Activated T-helper 1 cell treated with Interleukin-2 at 50 U/mL for 16 hours (primary cell): Measurements from ENCODE around the gene PRXL2A.
"Not testable (repeated sequence)": the region's sequence is repeated elsewhere in the genome, so short reads cannot be mapped to it uniquely, and the experiment has no call there.

Experiments used
- DNase-seq: peaks from one replicate; pipeline ENCODE4 v3.0.0-alpha.2; 2020; ENCODE audit warnings: low read depth

PRXL2A gene

DNA sequence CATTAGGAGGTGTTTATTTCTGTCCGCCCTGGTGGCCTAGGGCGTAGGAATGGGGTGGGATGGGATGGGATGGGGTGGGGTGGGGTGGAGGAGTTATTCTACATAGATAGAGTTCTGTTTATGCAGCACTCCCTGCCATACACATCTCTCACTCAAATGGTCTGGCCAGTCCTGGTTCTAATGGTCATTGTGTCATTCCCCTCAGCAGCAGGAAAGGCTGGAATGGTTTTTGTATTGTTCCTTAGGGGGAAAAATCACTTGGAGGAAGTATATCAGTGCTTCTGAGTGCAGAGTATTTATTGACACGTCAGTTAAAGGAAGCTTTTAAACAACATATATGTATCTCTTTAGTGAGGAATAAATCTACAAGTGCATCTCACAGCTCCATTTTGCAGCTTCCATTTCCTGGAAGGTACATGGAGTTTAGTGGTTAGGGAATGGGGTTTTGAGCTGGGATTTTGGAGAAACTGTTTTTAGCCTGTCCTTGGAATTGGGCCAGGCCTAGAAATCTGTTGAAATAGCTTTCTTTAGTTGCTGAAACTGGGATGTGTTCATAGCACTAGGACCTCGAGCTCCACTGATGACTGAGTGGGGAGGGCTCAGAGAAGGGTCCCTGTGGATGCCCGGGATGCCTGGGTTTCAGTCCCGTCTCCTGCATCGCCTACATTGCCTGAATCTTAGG is 54.1 kb downstream of the PRXL2A start:
- DNase-seq: no peak

DNA sequence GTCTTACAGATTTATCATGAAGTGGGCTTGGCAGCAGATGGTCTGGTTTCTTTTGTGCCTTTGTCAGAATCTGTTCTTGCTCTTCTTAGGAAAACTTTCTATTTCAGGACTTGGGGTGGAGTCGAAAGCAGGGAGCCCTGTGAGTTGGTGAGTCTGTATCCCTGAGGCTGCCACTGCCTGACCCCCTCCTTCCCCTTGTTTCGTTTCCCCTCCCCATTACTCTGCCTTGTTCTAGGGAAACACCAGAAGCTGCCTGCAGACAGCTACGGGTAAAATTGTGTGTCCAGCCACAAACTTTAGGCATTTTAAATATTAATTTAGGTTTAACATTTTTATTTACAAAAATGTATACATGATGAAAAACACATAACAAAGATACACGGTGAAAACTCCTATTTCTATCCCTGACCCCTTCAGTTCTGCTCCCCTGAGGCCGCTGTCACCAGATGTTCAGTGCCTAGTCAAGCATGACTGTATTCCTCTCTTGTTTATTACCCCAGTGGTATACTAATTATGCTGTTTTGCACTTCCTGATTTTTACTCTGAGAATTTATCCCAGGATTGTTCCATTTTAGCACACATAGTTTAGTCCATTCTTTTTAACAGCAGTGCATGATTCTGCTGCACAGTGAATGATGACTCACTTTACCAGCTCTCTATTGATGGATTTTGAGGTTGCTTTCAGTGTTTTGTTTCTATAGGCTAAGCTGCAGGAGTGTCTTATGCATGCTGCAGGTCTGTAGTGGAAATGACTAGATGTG is 54.8 kb downstream of the PRXL2A start:
- no peak for DNase-seq

DNA sequence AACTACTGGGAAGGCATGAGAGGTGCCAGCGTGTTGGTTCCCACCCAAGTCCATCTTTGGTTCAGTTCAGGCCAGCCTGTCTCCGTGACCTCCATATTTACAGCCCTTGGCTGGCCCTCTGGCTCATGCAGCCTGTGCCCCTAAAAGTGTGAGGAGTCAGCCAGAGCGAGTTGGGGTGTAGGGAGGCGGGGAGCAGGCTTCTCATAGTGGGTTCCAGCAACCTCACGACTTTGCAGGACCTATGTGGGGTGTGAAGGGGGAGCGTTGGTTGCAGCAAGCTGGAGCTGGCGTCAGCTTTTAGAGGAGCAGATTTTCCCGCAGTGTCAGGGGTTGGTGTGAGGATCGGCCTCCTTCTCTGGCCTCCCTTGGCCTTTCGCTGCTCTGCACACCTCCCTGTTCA is 55.5 kb downstream of the PRXL2A start:
- no peak for DNase-seq

GRCh38 chr10:80464557-80465450 is 56.5 kb downstream of the PRXL2A start:
- DNase-seq: no peak

GRCh38 chr10:80465451-80465835 is 57.1 kb downstream of the PRXL2A start:
- DNase-seq: no peak

DNA sequence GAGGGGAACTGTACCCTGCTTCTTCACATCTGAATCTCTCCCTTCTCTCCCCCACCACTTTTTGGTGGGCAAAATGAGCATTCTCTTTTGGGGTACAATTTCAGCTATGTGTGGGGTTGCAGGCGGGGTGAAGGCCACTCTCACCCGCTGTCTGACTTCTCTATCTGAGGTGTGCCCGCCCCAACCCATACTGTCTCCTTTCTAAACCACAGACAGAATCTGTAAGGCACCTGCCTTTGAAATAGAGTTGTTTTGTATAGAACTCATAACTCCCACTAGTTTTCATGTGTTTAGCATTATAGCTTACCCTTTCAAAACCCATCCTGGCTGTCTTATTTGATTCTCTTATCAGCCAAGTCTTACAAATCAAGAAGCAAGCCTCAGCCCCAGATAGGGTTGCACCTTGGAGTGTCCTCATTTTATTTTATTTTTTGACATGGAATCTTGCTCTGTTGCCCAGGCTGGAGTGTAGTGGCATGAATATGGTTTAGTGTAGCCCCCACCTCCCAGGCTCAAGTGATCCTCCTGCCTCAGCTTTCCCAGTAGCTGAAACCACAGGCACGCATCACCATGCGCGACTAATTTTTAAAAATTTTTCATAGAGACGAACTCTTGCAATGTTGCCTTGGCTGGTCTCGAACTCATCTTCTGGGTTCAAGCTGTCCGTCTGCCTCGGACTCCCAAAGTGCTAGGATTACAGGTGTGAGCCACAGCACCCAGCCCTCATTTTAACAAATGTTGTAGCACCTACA is 57.7 kb downstream of the PRXL2A start:
- peak; percentile 41 for DNase-seq

GRCh38 chr10:80466724-80467326 is 58.5 kb downstream of the PRXL2A start:
- no peak for DNase-seq

- peak; percentile 55 for DNase-seq
Observed at GRCh38 chr10:80468002-80468401, 59.7 kb downstream of the PRXL2A start.

DNA sequence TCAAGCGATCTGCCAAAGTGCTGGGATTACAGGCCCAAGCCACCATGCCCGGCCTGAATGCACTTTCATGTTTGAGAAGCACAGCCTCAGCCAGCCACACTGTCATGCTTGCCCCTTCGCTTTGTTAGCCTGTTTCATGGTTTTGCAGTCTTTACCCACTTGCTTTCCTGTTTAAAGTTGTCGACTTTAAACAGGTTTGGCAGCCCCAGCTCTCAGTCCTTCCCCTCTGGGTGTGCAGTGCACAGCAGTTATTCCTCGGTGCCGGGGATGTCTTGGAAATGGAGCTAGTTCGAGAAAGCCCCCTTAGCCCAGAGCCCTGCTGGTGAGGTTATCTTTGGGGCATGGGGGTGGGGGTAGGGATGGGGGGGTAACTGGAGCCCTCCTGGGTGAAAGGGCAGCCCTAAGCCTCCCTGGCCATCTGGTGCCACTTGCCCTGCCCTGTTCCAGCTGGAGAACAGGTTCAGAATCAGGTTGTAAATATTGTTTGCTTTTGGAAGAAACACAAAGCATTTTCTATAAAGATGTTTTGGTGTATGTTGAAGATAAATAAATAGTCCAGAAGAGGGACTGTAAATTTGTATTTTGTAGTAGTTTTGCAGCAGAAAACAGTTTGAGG is 60.6 kb downstream of the PRXL2A start:
- no peak for DNase-seq

GRCh38 chr10:80470266-80470665 is 61.9 kb downstream of the PRXL2A start:
- no peak for DNase-seq

GRCh38 chr10:80471001-80471400 is 62.6 kb downstream of the PRXL2A start:
- DNase-seq: no peak

GRCh38 chr10:80471715-80472233 is 63.4 kb downstream of the PRXL2A start:
- DNase-seq: no peak

DNA sequence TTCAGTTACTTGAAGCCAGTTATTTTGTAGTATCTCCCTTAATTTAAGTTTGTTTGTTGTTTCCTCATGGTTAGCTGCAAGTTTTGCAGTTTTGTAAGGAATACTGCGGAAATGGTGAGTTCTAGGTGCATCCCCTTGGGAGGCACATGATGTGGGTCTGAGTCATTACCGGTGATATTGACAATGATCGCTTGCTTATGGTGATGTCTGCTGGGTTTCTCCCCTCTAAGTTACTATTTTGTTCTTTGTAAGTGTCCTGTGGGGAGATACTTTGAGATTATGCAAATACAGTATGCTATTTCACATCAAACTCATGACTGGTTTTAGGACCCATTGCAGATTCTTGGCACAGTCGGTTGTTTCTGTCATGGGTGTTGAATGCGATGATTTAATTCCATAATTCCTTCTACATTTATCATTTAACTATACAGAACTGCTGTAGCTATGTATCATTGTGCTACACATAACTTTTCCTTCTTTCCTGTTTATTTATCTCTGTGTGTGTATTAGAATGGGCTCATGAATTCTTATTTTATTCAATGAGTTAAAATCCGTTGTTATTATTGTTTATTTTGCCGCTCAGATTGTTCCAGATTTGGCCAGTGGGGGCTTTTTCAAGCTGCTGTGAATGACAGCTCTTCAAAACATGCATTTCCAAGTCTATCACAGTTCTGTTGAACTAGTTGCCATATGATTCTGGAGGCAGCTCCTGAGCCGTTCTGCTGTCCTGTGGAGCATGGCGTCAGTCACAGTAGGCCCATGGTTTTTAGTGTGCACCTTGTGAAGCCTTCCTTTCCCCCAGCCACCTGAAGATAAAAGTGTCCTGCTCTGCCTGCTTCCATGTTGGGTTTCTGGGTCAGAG is 64.1 kb downstream of the PRXL2A start:
- DNase-seq: no peak

DNA sequence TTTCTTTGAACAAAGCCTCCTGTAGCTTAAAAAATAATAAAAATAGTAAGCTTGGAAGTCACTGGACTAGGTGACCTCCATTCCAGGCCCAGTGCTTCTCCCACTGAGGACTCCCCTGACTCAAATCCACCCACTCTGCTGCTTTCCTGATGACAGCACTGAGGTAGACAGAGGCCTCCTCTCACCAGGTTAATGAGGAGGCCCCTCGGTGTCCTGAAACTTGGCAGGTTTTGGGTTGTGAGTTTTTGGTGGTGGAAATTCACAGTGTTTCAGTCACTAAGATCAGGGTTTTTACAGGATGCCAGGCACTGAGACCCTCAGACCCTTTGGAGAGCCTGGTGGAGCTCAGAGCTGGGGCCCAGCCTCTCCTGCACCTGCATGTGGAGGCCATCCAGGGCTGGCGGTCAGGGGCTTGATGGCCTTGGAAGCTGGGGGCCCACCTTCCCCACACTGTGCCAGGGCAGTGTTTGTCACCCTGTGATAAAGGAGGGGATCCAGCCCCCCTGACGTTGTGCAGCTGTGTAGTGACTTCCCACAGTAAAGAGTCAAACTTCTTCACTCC is 64.8 kb downstream of the PRXL2A start:
- no peak for DNase-seq

- DNase-seq: no peak
Observed at GRCh38 chr10:80473692-80474596, 65.6 kb downstream of the PRXL2A start.

- DNase-seq: no peak
Observed at GRCh38 chr10:80474597-80474910, 66.2 kb downstream of the PRXL2A start.

DNA sequence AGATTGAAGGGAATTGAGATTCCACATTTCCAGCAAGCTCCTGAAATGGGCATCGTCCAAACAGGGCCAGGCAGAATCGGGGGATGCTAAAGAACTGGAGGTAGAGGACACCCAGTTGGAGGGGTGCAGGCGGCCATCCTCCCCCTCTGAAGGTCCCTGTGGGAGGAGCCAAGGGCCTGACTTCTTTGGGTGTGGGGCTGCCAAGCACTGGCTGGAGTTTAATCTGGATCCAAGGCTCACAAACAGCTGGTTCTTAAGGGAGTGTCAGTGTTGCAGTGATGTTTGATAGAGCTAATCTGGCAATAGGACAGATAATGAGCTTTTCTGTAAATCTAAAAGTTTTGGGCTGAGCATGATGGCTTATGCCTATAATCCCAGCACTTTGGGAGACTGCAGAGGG is 66.6 kb downstream of the PRXL2A start:
- no peak for DNase-seq

DNA sequence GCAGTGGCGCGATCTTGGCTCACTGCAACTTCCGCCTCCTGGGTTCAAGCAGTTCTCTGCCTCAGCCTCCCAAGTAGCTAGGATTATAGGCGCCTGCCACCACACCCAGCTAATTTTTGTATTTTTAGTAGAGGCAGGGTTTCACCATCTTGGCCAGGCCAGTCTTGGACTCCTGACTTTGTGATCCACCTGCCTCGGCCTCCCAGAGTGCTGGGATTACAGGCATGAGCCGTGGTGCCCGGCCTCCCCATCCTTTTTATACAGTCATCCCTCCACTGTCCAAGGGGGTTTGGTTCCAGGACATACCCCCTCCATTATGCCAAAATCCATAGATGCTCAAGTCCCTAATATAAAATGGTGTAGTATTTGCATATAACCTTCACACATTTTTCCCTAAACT is 67.3 kb downstream of the PRXL2A start:
- DNase-seq: not testable (repeated sequence)

GRCh38 chr10:80476685-80477084 is 68.3 kb downstream of the PRXL2A start:
- no peak for DNase-seq
